ENCODE data around the gene CFL1.

Gene CFL1

GRCh38 chr11:65821107-65821506 is 36.9 kb downstream of the CFL1 start:
- Histone ChIP-seq H3K4me3 (ENCODE audit: low read depth, low read length) (no peak overlapping the region), H3K4me1 (no peaks in the 10 kb centered on the region), H3K27me3 (no peaks in the 10 kb centered on the region; the same call in none of the 2 replicates), H3K36me3 (no peaks in the 10 kb centered on the region), H3K9me3 (no peaks in the 10 kb centered on the region)
- no peak for TF ChIP-seq CTCF (IDR thresholded peaks at IDR 0.05; ENCODE audit: low read depth, low read length)
- no peak for DNase-seq

- TF ChIP-seq CTCF (IDR thresholded peaks at IDR 0.05; ENCODE audit: low read depth, low read length): peak; percentile 96
- peak; percentile 98 for DNase-seq
- Histone ChIP-seq H3K9me3 (no peaks in the 10 kb centered on the region), H3K36me3 (no peaks in the 10 kb centered on the region), H3K4me1 (no peaks in the 10 kb centered on the region), H3K27me3 (peaks cover 8% of the 10 kb centered on the region), H3K4me3 (ENCODE audit: low read depth, low read length) (peak overlapping the region; percentile 67)
Observed at GRCh38 chr11:65817835-65818680, 39.9 kb downstream of the CFL1 start.

GRCh38 chr11:65817312-65817834 is 40.6 kb downstream of the CFL1 start:
- Histone ChIP-seq H3K4me3 (ENCODE audit: low read depth, low read length) (peak overlapping the region; percentile 67), H3K27me3 (peaks cover 9% of the 10 kb centered on the region), H3K9me3 (no peaks in the 10 kb centered on the region), H3K4me1 (no peaks in the 10 kb centered on the region), H3K36me3 (no peaks in the 10 kb centered on the region)
- DNase-seq: no peak
- TF ChIP-seq CTCF (IDR thresholded peaks at IDR 0.05; ENCODE audit: low read depth, low read length): no peak

- no peaks in the 10 kb centered on the region for H3K9me3 ChIP-seq
- DNase-seq: no peak
- H3K4me1 ChIP-seq: no peaks in the 10 kb centered on the region
- no peak overlapping the region for H3K4me3 ChIP-seq (ENCODE audit: low read depth, low read length)
- H3K27me3 ChIP-seq: peaks cover 16% of the 10 kb centered on the region
- H3K36me3 ChIP-seq: no peaks in the 10 kb centered on the region
- no peak for TF ChIP-seq CTCF (IDR thresholded peaks at IDR 0.05; ENCODE audit: low read depth, low read length)
Observed at GRCh38 chr11:65816696-65817095, 41.3 kb downstream of the CFL1 start.

- no peak for DNase-seq
- Histone ChIP-seq H3K4me3 (ENCODE audit: low read depth, low read length) (no peak overlapping the region), H3K27me3 (peaks cover 29% of the 10 kb centered on the region), H3K4me1 (no peaks in the 10 kb centered on the region), H3K36me3 (no peaks in the 10 kb centered on the region), H3K9me3 (no peaks in the 10 kb centered on the region)
- no peak for TF ChIP-seq CTCF (IDR thresholded peaks at IDR 0.05; ENCODE audit: low read depth, low read length)
Observed at GRCh38 chr11:65814986-65815565, 42.9 kb downstream of the CFL1 start.

Measured in BE2C (cell line).